ENCODE results near the gene RBMXL2.

Gene RBMXL2

DNA sequence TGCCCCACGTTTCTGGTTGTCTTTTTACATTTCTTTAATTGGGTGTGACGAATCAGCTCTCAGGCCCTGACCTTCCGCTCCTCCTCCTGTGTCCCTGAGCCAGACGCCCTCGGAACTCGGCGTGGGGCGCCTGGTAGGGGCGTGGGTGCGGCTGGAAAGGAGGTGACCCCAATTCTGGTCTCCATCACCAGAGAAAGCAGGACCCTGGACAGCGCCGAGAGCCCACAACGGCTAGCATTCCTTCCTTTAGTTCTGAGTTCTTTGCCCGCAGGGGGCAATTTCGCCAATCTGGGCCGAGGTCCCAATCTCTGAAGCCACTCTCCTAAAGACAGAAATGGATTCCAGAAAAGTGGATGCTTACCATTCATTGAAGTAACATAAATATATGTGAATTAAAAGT is 11.7 kb upstream of the RBMXL2 start:
- no peak overlapping the region for H3K4ac ChIP-seq (ENCODE audit: low read length)
- H3K36me3 ChIP-seq (replicated peaks in 1 of 2; ENCODE audit: control insufficient read depth in 2 of 2, insufficient read depth in 2 of 2, low read length in 2 of 2): no peaks in the 10 kb centered on the region
- no peak overlapping the region for H2BK5ac ChIP-seq (ENCODE audit: low read length)
- no peaks in the 10 kb centered on the region for H3K27me3 ChIP-seq (ENCODE audit: control insufficient read depth in 3 of 3, insufficient read depth in 3 of 3, low read depth in 1 of 3, low read length in 3 of 3)
- H3K9ac ChIP-seq (ENCODE audit: low read depth, low read length, poor library complexity): no peak overlapping the region
- H3K4me1 ChIP-seq (ENCODE audit: control insufficient read depth in 2 of 2, insufficient read depth in 1 of 2, low read depth in 1 of 2, low read length in 2 of 2): peaks cover 1 to 23% of the 10 kb centered on the region in 2 donors
- peaks cover 4 to 14% of the 10 kb centered on the region in 2 donors for H3K9me3 ChIP-seq (replicated peaks in 1 of 2; ENCODE audit: control insufficient read depth in 2 of 2, insufficient read depth in 1 of 2, low read depth in 1 of 2, low read length in 2 of 2)
- no peak overlapping the region for H2BK12ac ChIP-seq (ENCODE audit: low read length)
- no peak overlapping the region for H3K18ac ChIP-seq (ENCODE audit: low read length)
- no CpG with 5 or more reads among the region's 16 CpGs for WGBS, 2 donors (ENCODE audit: extremely low coverage in 2 of 2, insufficient read length in 2 of 2, insufficient replicate concordance in 1 of 2)
- H3K4me2 ChIP-seq (ENCODE audit: insufficient read depth, low read length, poor library complexity, severe bottlenecking): no peak overlapping the region
- H3K79me1 ChIP-seq (ENCODE audit: low read depth, low read length): no peaks in the 10 kb centered on the region
- H2AK5ac ChIP-seq (ENCODE audit: low read depth, low read length): no peak overlapping the region
- no peak overlapping the region for H3K27ac ChIP-seq (replicated peaks; ENCODE audit: low read length)
- no peak overlapping the region for H4K8ac ChIP-seq (ENCODE audit: low read depth, low read length)
- H2BK120ac ChIP-seq (ENCODE audit: low read depth, low read length): no peak overlapping the region
- H3K14ac ChIP-seq (ENCODE audit: low read length): no peak overlapping the region
- H4K91ac ChIP-seq (ENCODE audit: low read depth, low read length, poor library complexity): no peak overlapping the region
- DNase-seq (ENCODE audit: low spot score): peak; percentile 39
- no peak overlapping the region for H2AFZ ChIP-seq (ENCODE audit: low read length)
- no peak overlapping the region for H3K23ac ChIP-seq (ENCODE audit: low read depth, low read length, poor library complexity)
- H2BK15ac ChIP-seq (ENCODE audit: low read length): no peak overlapping the region
- no peak overlapping the region for H3K4me3 ChIP-seq (ENCODE audit: low read length in 2 of 2)

DNA sequence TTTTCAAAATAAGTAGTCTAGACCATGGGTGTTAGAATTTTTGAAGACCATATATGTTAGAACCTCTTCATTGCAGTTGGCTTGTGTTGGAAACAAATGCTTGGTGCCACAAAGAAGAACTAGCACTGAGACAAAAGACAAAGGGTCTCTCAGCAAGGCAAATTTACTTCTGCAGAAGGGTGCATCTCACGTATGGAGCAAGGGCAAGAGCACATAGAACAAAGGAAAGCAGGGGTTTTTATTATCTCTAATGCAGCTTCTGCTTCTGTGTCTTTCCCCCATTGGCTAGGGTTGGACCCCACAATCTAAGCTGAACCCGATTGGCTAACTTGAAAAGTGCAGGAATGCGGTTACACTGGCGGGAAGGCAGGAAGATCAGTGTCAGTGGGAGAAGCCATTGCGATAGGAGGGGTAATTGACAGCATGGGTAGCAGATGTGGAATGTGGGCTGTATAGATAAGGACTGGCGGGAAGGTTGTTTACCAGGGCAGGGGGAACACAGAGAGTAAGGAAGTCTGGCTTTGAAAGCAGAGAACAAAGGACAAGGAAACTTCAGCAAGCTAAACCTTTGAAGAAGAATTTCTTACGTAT is 9.2 kb upstream of the RBMXL2 start:
- H2AFZ ChIP-seq (ENCODE audit: low read length): no peak overlapping the region
- no peak overlapping the region for H3K4me3 ChIP-seq (ENCODE audit: low read length in 2 of 2)
- no peak overlapping the region for H2BK15ac ChIP-seq (ENCODE audit: low read length)
- H2BK120ac ChIP-seq (ENCODE audit: low read depth, low read length): no peak overlapping the region
- no peaks in the 10 kb centered on the region for H3K27me3 ChIP-seq (ENCODE audit: control insufficient read depth in 3 of 3, insufficient read depth in 3 of 3, low read depth in 1 of 3, low read length in 3 of 3)
- H4K91ac ChIP-seq (ENCODE audit: low read depth, low read length, poor library complexity): no peak overlapping the region
- DNase-seq (ENCODE audit: low spot score): no peak
- no peak overlapping the region for H3K18ac ChIP-seq (ENCODE audit: low read length)
- H2BK5ac ChIP-seq (ENCODE audit: low read length): no peak overlapping the region
- WGBS, 2 donors (ENCODE audit: extremely low coverage in 2 of 2, insufficient read length in 2 of 2, insufficient replicate concordance in 1 of 2): no CpG with 5 or more reads among the region's 7 CpGs
- H3K36me3 ChIP-seq (replicated peaks in 1 of 2; ENCODE audit: control insufficient read depth in 2 of 2, insufficient read depth in 2 of 2, low read length in 2 of 2): no peaks in the 10 kb centered on the region
- no peak overlapping the region for H3K23ac ChIP-seq (ENCODE audit: low read depth, low read length, poor library complexity)
- H4K8ac ChIP-seq (ENCODE audit: low read depth, low read length): no peak overlapping the region
- H3K27ac ChIP-seq (replicated peaks; ENCODE audit: low read length): no peak overlapping the region
- H3K9me3 ChIP-seq (replicated peaks in 1 of 2; ENCODE audit: control insufficient read depth in 2 of 2, insufficient read depth in 1 of 2, low read depth in 1 of 2, low read length in 2 of 2): peaks cover 4 to 14% of the 10 kb centered on the region in 2 donors
- no peak overlapping the region for H3K9ac ChIP-seq (ENCODE audit: low read depth, low read length, poor library complexity)
- no peak overlapping the region for H3K14ac ChIP-seq (ENCODE audit: low read length)
- H3K79me1 ChIP-seq (ENCODE audit: low read depth, low read length): no peaks in the 10 kb centered on the region
- H2AK5ac ChIP-seq (ENCODE audit: low read depth, low read length): no peak overlapping the region
- H2BK12ac ChIP-seq (ENCODE audit: low read length): no peak overlapping the region
- no peak overlapping the region for H3K4ac ChIP-seq (ENCODE audit: low read length)
- H3K4me2 ChIP-seq (ENCODE audit: insufficient read depth, low read length, poor library complexity, severe bottlenecking): no peak overlapping the region
- peaks cover 0 to 4% of the 10 kb centered on the region in 2 donors for H3K4me1 ChIP-seq (ENCODE audit: control insufficient read depth in 2 of 2, insufficient read depth in 1 of 2, low read depth in 1 of 2, low read length in 2 of 2)

DNA sequence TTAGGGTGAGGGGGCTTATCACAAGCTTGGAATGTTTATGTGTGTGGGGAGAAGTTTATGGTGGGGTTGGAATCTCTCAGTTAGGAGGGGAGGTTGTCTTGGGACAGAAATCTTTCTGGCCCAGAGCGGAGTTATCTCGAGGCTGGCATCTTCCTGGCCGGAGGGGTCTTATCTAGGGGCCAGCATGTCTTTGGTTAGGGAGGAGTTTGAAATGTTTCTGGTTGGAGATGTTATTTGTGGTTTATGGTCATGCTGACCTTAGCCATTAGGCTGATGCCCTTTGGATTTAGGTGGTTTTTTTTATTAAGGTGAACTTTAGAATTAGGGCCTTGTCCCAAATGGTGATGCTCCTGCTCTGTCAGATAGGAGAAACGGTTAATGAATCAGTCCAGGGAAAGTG is 7.9 kb upstream of the RBMXL2 start:
- no peak overlapping the region for H4K8ac ChIP-seq (ENCODE audit: low read depth, low read length)
- H3K23ac ChIP-seq (ENCODE audit: low read depth, low read length, poor library complexity): no peak overlapping the region
- no CpG with 5 or more reads among the region's 4 CpGs for WGBS, 2 donors (ENCODE audit: extremely low coverage in 2 of 2, insufficient read length in 2 of 2, insufficient replicate concordance in 1 of 2)
- H2AK5ac ChIP-seq (ENCODE audit: low read depth, low read length): no peak overlapping the region
- no peak overlapping the region for H3K4me2 ChIP-seq (ENCODE audit: insufficient read depth, low read length, poor library complexity, severe bottlenecking)
- H3K4me3 ChIP-seq (ENCODE audit: low read length in 2 of 2): no peak overlapping the region
- no peak overlapping the region for H2BK12ac ChIP-seq (ENCODE audit: low read length)
- H3K36me3 ChIP-seq (replicated peaks in 1 of 2; ENCODE audit: control insufficient read depth in 2 of 2, insufficient read depth in 2 of 2, low read length in 2 of 2): no peaks in the 10 kb centered on the region
- H4K91ac ChIP-seq (ENCODE audit: low read depth, low read length, poor library complexity): no peak overlapping the region
- no peak overlapping the region for H2BK5ac ChIP-seq (ENCODE audit: low read length)
- H3K9ac ChIP-seq (ENCODE audit: low read depth, low read length, poor library complexity): no peak overlapping the region
- no peak overlapping the region for H2AFZ ChIP-seq (ENCODE audit: low read length)
- no peak overlapping the region for H2BK15ac ChIP-seq (ENCODE audit: low read length)
- no peak overlapping the region for H3K18ac ChIP-seq (ENCODE audit: low read length)
- no peak overlapping the region for H3K4ac ChIP-seq (ENCODE audit: low read length)
- no peak overlapping the region for H2BK120ac ChIP-seq (ENCODE audit: low read depth, low read length)
- no peaks in the 10 kb centered on the region for H3K27me3 ChIP-seq (ENCODE audit: control insufficient read depth in 3 of 3, insufficient read depth in 3 of 3, low read depth in 1 of 3, low read length in 3 of 3)
- no peaks in the 10 kb centered on the region for H3K4me1 ChIP-seq (ENCODE audit: control insufficient read depth in 2 of 2, insufficient read depth in 1 of 2, low read depth in 1 of 2, low read length in 2 of 2)
- H3K27ac ChIP-seq (replicated peaks; ENCODE audit: low read length): no peak overlapping the region
- peaks cover 4 to 14% of the 10 kb centered on the region in 2 donors for H3K9me3 ChIP-seq (replicated peaks in 1 of 2; ENCODE audit: control insufficient read depth in 2 of 2, insufficient read depth in 1 of 2, low read depth in 1 of 2, low read length in 2 of 2)
- no peaks in the 10 kb centered on the region for H3K79me1 ChIP-seq (ENCODE audit: low read depth, low read length)
- H3K14ac ChIP-seq (ENCODE audit: low read length): no peak overlapping the region
- no peak for DNase-seq (ENCODE audit: low spot score)

DNA sequence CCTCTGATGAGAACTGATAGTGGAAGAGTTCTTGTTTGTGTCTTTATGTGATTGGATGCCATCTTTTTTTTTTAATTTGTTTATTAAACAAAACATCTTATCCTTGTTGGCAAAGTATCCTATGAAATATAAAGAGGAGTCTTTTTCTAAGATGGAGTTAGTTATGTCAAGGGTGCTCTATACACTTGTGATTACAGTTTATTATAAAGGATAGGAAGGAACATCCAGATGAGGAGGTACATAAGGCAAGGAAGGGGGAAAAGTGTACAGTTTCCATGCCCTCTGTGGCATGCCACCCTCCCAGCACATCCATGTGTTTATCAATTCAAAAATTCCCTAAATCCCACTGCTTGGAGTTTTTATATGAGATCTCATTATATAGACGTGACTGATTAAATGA is 7.4 kb upstream of the RBMXL2 start:
- H2AK5ac ChIP-seq (ENCODE audit: low read depth, low read length): no peak overlapping the region
- H3K23ac ChIP-seq (ENCODE audit: low read depth, low read length, poor library complexity): no peak overlapping the region
- H4K8ac ChIP-seq (ENCODE audit: low read depth, low read length): no peak overlapping the region
- no peak overlapping the region for H3K4me3 ChIP-seq (ENCODE audit: low read length in 2 of 2)
- H4K91ac ChIP-seq (ENCODE audit: low read depth, low read length, poor library complexity): no peak overlapping the region
- no peak overlapping the region for H3K4me2 ChIP-seq (ENCODE audit: insufficient read depth, low read length, poor library complexity, severe bottlenecking)
- no peak overlapping the region for H3K14ac ChIP-seq (ENCODE audit: low read length)
- H3K4ac ChIP-seq (ENCODE audit: low read length): no peak overlapping the region
- H3K9ac ChIP-seq (ENCODE audit: low read depth, low read length, poor library complexity): no peak overlapping the region
- H3K27me3 ChIP-seq (ENCODE audit: control insufficient read depth in 3 of 3, insufficient read depth in 3 of 3, low read depth in 1 of 3, low read length in 3 of 3): no peaks in the 10 kb centered on the region
- no CpG with 5 or more reads among the region's 1 CpG for WGBS, 2 donors (ENCODE audit: extremely low coverage in 2 of 2, insufficient read length in 2 of 2, insufficient replicate concordance in 1 of 2)
- H2BK15ac ChIP-seq (ENCODE audit: low read length): no peak overlapping the region
- no peaks in the 10 kb centered on the region for H3K4me1 ChIP-seq (ENCODE audit: control insufficient read depth in 2 of 2, insufficient read depth in 1 of 2, low read depth in 1 of 2, low read length in 2 of 2)
- no peak overlapping the region for H3K27ac ChIP-seq (replicated peaks; ENCODE audit: low read length)
- no peak overlapping the region for H3K18ac ChIP-seq (ENCODE audit: low read length)
- no peaks in the 10 kb centered on the region for H3K36me3 ChIP-seq (replicated peaks in 1 of 2; ENCODE audit: control insufficient read depth in 2 of 2, insufficient read depth in 2 of 2, low read length in 2 of 2)
- no peak overlapping the region for H2BK120ac ChIP-seq (ENCODE audit: low read depth, low read length)
- H3K9me3 ChIP-seq (replicated peaks in 1 of 2; ENCODE audit: control insufficient read depth in 2 of 2, insufficient read depth in 1 of 2, low read depth in 1 of 2, low read length in 2 of 2): peaks cover 4 to 14% of the 10 kb centered on the region in 2 donors
- no peak for DNase-seq (ENCODE audit: low spot score)
- H3K79me1 ChIP-seq (ENCODE audit: low read depth, low read length): no peaks in the 10 kb centered on the region
- H2BK5ac ChIP-seq (ENCODE audit: low read length): no peak overlapping the region
- H2AFZ ChIP-seq (ENCODE audit: low read length): no peak overlapping the region
- no peak overlapping the region for H2BK12ac ChIP-seq (ENCODE audit: low read length)

Data from neuronal stem cell (in vitro differentiated cells).